HG03378 (cell line): ENCODE results near the gene ANKMY1.
"Not testable (repeated sequence)": the region's sequence is repeated elsewhere in the genome, so short reads cannot be mapped to it uniquely, and the experiment has no call there.

Source experiments
- ATAC-seq: cut with Tn5 transposase; IDR thresholded peaks from one replicate; pipeline ENCODE4 v1.9.1; 2021; ENCODE audit warnings: mild to moderate bottlenecking, moderate library complexity; ENCODE audit not compliant: unreplicated experiment

ANKMY1 gene

DNA sequence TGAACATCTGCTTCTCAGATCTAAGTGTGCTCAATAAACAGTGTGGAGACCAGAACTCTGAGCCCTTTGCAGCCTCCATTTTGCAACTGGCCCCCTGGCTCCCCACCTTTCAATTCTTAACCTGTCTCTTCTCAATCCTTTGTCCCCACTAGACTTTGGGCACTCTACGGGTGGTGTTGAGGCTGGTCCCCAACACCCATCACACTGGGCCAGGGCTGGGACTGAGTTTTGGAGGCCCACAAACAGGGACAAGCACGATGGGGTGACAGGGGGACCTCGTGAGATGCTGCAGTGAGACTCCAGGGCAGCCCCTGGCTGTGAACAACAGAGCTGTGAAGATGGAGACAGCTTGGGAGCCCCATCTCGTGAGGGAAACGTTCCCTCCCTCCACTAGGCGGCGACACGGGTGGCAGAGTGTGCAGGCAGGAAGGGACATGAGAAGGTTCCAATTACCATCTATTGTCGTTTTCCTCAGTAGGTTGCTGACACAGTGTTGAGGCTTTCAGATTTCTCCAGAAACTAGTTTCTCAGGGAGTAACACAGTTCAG, 1.2 kb downstream of the ANKMY1 start:
- no peak for ATAC-seq

GRCh38 chr2:240555541-240556250, 2.1 kb downstream of the ANKMY1 start:
- ATAC-seq, result no peak

DNA sequence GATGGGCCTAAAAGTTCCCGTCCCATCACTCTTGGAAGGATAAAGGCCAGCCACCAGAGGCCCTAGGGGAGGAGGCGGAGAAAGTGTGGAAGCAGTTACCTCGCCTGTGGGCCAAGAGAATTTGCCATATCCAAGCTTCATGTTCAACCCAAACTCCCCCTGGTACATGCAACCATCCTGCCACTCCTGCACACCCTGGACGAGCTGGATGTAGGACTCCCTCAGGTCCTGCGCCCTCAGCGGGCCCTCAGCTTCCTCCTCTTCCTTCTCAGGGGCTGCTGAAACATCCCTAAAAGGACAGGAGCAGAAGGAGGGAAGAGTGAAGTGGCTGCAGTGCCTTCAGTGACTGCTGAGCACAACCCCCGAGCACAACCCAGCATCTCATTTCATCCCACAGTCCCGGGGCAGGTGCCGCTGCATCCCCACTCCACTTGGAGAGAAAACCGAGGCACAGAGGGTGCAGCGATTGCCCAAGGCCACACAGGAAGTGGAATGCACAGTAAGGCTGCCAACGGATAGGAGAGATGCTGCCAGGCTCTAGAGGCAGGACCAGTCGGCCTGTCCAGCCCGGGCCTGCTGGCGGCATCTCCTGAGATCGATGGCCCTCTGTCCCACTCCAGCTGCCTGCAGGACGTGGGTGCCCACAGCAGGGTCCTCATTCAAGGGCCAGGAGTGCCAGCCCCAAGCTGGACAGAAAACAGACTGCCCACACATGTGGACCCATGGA, 2.9 kb downstream of the ANKMY1 start:
- ATAC-seq, result no peak

DNA sequence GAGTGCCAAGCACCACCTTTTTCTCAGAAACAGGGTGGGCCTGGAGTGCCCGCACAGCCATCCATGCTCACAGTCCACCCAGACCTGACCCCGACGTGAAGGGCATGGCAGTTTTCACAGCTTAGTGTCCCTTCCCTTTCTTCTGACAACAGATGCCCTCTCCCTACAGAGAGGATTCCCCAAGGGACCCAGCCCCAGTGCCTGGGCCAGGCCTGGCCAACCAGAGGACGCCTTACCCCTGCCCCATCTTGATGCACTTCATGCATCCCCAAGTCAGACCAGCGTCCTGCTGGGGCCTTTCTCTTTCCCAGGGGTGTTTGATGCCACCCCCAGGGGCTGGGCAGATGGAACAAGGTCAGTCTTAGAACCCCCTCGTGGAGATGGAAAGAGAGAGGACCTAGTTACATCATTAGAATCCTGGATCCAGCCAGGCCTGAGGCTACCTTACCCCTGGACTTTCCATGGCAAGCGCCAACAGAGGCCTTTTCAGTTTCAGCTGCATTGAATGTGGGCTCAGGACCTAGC, 3.8 kb downstream of the ANKMY1 start:
- ATAC-seq, result no peak

GRCh38 chr2:240551811-240552210, 6.0 kb downstream of the ANKMY1 start:
- no peak for ATAC-seq

DNA sequence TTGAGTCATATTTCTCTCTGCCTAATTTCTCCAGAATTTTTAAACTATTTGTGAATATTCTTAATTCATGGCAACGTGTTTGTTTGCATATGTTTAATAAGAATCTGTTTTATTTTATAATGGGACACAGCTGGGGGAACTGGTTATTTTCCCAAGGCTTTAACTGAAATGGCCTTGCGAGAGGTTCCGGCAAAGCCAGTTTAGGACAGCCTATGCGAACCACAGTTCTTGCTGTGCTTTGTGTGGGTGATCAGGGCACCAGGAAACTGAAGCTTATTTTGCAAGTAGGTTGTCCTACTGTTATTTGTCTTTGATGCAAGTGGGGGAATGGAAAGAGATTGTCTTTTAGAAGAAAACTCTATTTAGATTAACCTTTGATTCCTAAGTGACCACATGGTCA, 6.5 kb downstream of the ANKMY1 start:
- no peak for ATAC-seq

DNA sequence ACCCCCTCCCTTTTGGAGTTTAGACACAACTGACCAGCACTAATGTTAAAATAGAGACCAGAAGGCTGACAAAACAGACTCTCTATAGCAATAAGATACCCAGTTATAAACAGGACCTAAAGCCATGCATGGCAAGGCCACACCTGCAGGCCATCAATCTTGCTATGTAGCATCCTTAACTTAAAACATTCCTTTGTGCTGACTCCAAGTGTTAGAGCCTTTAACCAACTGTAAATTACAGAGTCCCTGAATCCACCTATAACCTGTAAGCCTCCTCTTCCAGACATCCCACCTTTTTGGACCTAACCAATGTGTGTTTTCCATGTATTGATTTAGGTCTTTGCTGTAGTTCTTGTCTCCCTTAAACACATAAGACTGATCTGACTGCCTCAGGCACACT, 17.9 kb downstream of the ANKMY1 start:
- ATAC-seq, result no peak

- not testable (repeated sequence) for ATAC-seq
These were observed 18.7 kb downstream of the ANKMY1 start for GRCh38 chr2:240539101-240539500.

DNA sequence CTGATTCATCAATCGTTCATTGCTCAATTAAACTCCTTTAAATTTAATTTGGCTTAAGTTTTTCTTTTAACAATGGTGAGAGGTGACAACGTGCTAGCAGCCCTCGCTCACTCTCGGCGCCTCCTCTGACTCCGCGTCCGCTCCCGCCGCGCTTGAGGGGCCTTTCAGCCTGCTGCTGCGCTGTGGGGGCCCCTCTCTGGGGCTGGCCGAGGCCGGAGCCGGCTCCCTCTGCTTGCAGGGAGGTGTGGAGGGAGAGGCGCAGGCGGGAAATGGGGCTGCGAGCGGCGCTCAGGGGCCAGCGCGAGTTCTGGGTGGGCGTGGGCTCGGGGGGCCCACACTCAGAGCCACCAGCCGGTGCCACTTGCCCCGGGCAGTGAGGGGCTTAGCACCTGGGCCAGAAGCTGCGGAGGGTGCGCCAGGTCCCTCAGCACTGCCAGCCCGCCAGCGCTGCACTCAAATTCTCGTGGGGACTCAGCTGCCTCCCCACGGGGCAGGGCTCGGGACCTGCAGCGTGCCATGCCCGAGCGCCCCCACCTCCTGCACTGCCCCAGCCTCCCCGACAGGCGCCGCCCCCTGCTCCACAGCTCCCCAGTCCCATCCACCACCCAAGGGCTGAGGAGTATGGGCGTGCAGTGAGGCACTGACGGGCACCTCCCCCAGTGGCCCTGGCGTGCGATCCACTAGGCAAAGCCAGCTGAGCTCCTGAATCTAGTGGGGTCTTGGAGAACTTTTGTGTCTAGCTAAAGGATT, 19.6 kb downstream of the ANKMY1 start:
- ATAC-seq, result no peak

DNA sequence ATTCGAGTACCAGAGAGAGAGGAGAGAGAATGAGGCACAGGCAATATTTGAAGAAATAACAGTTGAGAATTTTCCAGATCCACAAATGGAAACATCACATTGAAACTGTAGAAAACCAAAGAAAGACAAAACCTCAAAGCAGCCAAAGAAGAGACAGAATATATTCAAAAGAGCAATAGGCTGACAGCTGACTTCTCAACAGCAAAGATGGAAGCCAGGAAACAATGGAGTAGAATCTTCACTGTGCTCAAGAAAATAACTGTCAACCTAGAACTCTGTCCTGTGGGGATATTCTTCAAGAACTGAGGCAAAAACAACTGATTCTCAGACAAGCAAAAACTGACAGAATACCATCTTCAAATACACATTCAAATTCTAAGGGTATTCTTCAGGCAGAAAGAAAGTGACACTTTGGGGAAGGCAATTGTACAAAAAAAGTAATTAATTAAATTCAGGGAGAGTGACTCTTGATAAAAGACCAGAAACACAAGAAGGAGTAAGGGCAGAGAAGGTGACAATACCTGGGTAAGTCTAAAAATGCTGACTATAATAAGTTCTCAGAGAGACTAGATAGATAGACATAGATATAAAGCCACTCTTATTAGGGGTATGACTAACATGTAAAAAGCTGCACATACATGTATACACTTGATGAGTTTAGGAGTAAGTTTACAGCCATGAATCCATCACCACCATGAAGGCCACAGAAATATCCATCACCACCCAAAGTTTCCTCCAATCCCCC, 25.6 kb downstream of the ANKMY1 start:
- no peak for ATAC-seq

DNA sequence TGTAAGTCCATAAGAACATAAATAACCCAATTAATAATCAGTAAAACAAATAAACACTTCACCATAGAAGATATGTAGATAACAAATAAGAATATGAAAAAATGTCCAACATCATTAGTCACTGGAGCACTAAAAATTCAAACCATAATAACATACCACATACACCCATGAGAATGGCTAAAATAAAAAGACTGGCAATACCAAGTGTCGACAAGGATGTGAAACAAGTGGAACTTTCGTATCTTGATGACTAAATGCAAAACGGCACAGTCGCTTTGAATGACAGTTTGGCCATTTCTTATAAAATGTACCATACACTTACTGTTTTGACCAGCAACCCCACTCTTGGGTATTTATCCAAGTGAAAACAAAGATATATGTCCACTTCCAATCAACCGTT, 26.8 kb downstream of the ANKMY1 start:
- ATAC-seq, result no peak

- no peak for ATAC-seq
These were observed 27.6 kb downstream of the ANKMY1 start for GRCh38 chr2:240530181-240530580.

GRCh38 chr2:240529344-240529999, 28.3 kb downstream of the ANKMY1 start:
- ATAC-seq, result no peak

- no peak for ATAC-seq
These were observed 29.3 kb downstream of the ANKMY1 start for GRCh38 chr2:240528406-240529040.

- no peak for ATAC-seq
These were observed 30.5 kb downstream of the ANKMY1 start for GRCh38 chr2:240527153-240527750.

DNA sequence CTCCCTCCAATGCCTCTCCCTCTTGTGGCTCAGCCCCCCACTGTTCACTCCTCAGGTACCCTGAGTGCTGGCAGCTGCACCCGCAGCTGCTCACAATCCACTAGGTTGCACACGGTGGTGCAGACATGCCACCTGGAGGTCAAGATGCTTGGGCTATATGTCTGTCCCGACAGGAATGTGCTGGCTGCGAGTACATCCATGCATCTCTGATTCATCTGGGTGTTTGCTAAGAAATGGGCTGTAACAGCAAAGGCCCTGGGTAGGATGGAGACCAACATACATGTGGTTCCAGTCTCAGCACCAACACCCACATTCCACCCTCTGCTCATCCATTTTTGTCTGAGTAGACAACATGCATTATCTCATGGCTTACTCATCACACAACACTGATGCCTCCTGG, 31.3 kb downstream of the ANKMY1 start:
- no peak for ATAC-seq

DNA sequence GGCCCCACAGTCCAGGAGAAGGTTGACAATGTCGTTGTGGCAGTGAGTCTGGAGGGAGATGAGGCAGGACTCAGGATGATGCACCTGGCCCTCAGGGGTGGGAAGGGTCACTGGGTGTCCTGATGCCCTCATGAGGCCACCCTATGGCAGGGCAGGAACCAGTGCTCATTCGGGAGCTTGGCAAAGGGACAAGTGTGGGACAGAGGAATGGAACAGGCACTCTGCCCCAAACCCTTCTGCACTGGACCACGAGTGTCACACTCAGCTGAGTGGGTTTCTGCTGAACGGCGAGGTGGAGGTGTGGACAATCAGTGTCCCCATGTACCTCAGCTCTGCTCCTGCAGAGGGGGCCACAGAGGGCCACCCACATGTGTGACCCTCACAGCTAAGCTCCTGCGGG, 32.0 kb downstream of the ANKMY1 start:
- ATAC-seq, result no peak

- no peak for ATAC-seq
These were observed 32.6 kb downstream of the ANKMY1 start for GRCh38 chr2:240524963-240525718.
